Body of pancreas (tissue), 4 donors: ENCODE results near the gene MAPK9. TPM values are rescaled to one million over a fixed set of nuclear protein-coding genes. Genes with fewer than 3 reads are reported as not detected.

Source experiments
- ATAC-seq: fragments of 150-250 bp; one replicate; pipeline ENCODE4 v1.9.1; 2016
- DNase-seq, 4 donors: peaks; one replicate each; pipeline ENCODE4 v3.0.0-alpha.2; 2019
- H3K27ac ChIP-seq, 4 donors: fragments of 200-600 bp; sonication (generic); 1 replicate in 3 of 4; 2 replicates in 1 of 4; pipeline versions ENCODE4 v1.5.1 to v1.6.1; 2016 to 2019; ENCODE audit warnings: mild to moderate bottlenecking in 1 of 4, mixed read lengths in 1 of 4, moderate library complexity in 1 of 4
- H3K27me3 ChIP-seq, 2 donors: fragments of 200-600 bp; sonication (generic); one replicate each; pipeline ENCODE4 v1.6.0; 2016; ENCODE audit warnings: mild to moderate bottlenecking in 1 of 2
- H3K36me3 ChIP-seq, 2 donors: fragments of 200-600 bp; sonication (generic); replicated peaks in 1 of 2; 2 replicates each; pipeline ENCODE4 v1.5.1; 2016; ENCODE audit warnings: low read depth in 2 of 2; ENCODE audit not compliant: insufficient read depth in 1 of 2
- H3K4me1 ChIP-seq: fragments of 200-600 bp; sonication (generic); one replicate; pipeline ENCODE4 v1.6.0; 2016
- H3K4me3 ChIP-seq, 2 donors: fragments of 200-600 bp; sonication (generic); 1 replicate in 1 of 2; 2 replicates in 1 of 2; pipeline ENCODE4 v1.5.1; 2016 to 2019
- H3K9me3 ChIP-seq, 3 donors: fragments of 200-600 bp; sonication (generic); 1 replicate in 2 of 3; 2 replicates in 1 of 3; pipeline ENCODE4 v1.5.1; 2016
- CTCF ChIP-seq, 7 experiments: fragments of 450-650 bp in 4 of 7; fragments of 200-600 bp in 3 of 7; sonication (generic) in 3 of 7; IDR thresholded peaks; one replicate each; pipeline ENCODE4 v1.5.1; 2016 to 2019; ENCODE audit warnings: antibody characterized with exemption in 7 of 7
- POLR2A ChIP-seq, 3 donors: fragments of 450-650 bp; IDR thresholded peaks; one replicate each; pipeline ENCODE4 v1.6.1; 2016; ENCODE audit warnings: antibody characterized with exemption in 3 of 3, mild to moderate bottlenecking in 2 of 3
- WGBS, 2 donors: methylation state at CpG; one replicate each; pipeline ENCODE4 v1.1.5; 2017; 5-methylcytosine and 5-hydroxymethylcytosine counted together
- intact Hi-C: fragments of 100-400 bp; cut with DNase I; formaldehyde crosslinking; loops from one replicate; pipeline ENCODE4 v1.15.1; 2023
- total RNA-seq, 2 donors: library from RNA; depleted of rRNA; stranded (reverse); fragments of >200 nt; gene quantifications; one replicate each; pipeline ENCODE4 v1.1.0, GENCODE V29; 2016

MAPK9 gene
- total RNA-seq, 2 donors from 2014 or later = 20.4 to 33.2 TPM

GRCh38 chr5:180234271-180234670, 57.6 kb downstream of the MAPK9 start:
- Histone ChIP-seq H3K4me1 (no peaks in the 10 kb centered on the region), H3K36me3 (peaks cover 0 to 32% of the 10 kb centered on the region in 2 donors), H3K9me3 (no peaks in the 10 kb centered on the region), H3K27ac (no peak overlapping the region), H3K27me3 (no peaks in the 10 kb centered on the region), H3K4me3 (no peak overlapping the region)
- TF ChIP-seq CTCF (IDR thresholded peaks at IDR 0.05) (no peak), POLR2A (IDR thresholded peaks at IDR 0.05) (no peak)
- DNase-seq (no peak), ATAC-seq (no peak)
- 91 to 92% methylated on average over 11 to 15 of the region's 15 CpGs for WGBS, 2 donors
- intact Hi-C loops = no loop called here

- Histone ChIP-seq H3K27me3 (no peaks in the 10 kb centered on the region), H3K4me1 (no peaks in the 10 kb centered on the region), H3K4me3 (no peak overlapping the region), H3K9me3 (no peaks in the 10 kb centered on the region), H3K27ac (no peak overlapping the region), H3K36me3 (peaks cover 0 to 27% of the 10 kb centered on the region in 2 donors)
- no peak for TF ChIP-seq CTCF (IDR thresholded peaks at IDR 0.05)
- no peak for TF ChIP-seq POLR2A (IDR thresholded peaks at IDR 0.05)
- no peak for DNase-seq
- no peak for ATAC-seq
- intact Hi-C loops = no loop called here
- 71 to 78% methylated on average over 11 of the region's 11 CpGs for WGBS, 2 donors
These were observed 58.2 kb downstream of the MAPK9 start for GRCh38 chr5:180233729-180234128.

DNA sequence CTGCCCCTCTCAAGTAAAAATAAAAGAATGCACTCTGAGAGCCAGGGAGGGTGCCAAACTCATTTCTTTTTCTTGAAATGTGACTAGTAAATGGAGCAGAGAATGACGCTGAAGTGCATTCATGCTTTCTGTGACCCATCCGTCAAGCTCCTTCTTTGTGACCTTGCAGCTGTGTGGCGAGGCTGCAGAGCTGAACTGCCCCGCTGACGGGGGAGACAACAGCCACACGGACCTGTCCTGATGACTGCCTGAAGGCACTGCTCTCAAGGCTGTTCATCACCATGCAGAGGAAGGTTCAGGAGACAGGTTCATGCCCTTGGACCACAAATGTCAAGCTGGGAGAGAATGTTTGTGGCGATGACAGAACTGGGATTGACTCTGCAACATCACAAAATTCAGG, 61.9 kb downstream of the MAPK9 start:
- peaks cover 0 to 9% of the 10 kb centered on the region in 2 donors for H3K36me3 ChIP-seq
- no peak overlapping the region for H3K4me3 ChIP-seq
- DNase-seq (no peak), ATAC-seq (no peak)
- peaks cover 0 to 17% (median 0%) of the 10 kb centered on the region in 3 donors for H3K9me3 ChIP-seq
- no peak overlapping the region for H3K27ac ChIP-seq
- intact Hi-C loops = no loop called here
- WGBS, 2 donors = 87 to 95% methylated on average over 6 to 7 of the region's 7 CpGs
- H3K27me3 ChIP-seq = no peaks in the 10 kb centered on the region
- TF ChIP-seq CTCF (IDR thresholded peaks at IDR 0.05) = no peak
- H3K4me1 ChIP-seq = no peaks in the 10 kb centered on the region

GRCh38 chr5:180222056-180222455, 69.8 kb downstream of the MAPK9 start:
- H3K27me3 ChIP-seq = no peaks in the 10 kb centered on the region
- H3K36me3 ChIP-seq = no peaks in the 10 kb centered on the region
- no peak overlapping the region for H3K27ac ChIP-seq
- no peak overlapping the region for H3K4me3 ChIP-seq
- H3K4me1 ChIP-seq = no peaks in the 10 kb centered on the region
- peaks cover 0 to 59% (median 0%) of the 10 kb centered on the region in 3 donors for H3K9me3 ChIP-seq
- TF ChIP-seq POLR2A (IDR thresholded peaks at IDR 0.05) (no peak), CTCF (IDR thresholded peaks at IDR 0.05) (no peak)
- DNase-seq (no peak), ATAC-seq (no peak)
- intact Hi-C loops = no loop called here
- 93 to 97% methylated on average over 9 to 11 of the region's 11 CpGs for WGBS, 2 donors

DNA sequence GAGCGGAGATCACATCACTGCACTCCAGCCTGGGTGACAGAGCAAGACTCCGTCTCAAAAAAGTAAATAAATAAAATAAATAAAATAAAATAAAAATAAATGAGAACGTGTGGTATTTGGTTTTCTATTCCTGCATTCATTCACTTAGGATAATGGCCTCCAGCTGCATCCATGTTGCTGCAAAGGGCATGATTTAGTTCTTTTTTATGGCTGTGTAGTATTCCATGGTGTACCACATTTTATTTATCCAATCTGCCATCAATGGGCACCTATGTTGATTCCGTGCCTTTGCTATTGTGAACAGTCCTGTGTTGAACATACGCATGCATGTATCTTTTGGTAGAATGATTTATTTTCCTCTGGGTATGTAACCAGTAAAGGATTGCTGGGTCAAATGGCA, 74.1 kb downstream of the MAPK9 start:
- DNase-seq (no peak), ATAC-seq (no peak)
- intact Hi-C loops = no loop called here
- Histone ChIP-seq H3K4me3 (no peak overlapping the region), H3K27me3 (no peaks in the 10 kb centered on the region), H3K4me1 (no peaks in the 10 kb centered on the region), H3K9me3 (peaks cover 0 to 42% (median 0%) of the 10 kb centered on the region in 3 donors), H3K27ac (no peak overlapping the region), H3K36me3 (no peaks in the 10 kb centered on the region)
- TF ChIP-seq POLR2A (IDR thresholded peaks at IDR 0.05) (no peak), CTCF (IDR thresholded peaks at IDR 0.05) (no peak)
- 91 to 93% methylated on average over 5 of the region's 5 CpGs for WGBS, 2 donors
